Transverse colon (tissue), 3 donors: ENCODE results near the gene LRRTM3.

Experiments
- EP300 ChIP-seq: sonication (generic); formaldehyde crosslinking; IDR thresholded peaks from one replicate; pipeline ENCODE4 v1.6.1; 2017; ENCODE audit warnings: antibody characterized with exemption, low read depth
- POLR2A ChIP-seq: fragments of 450-650 bp; IDR thresholded peaks from one replicate; pipeline ENCODE4 v1.6.1; 2016; ENCODE audit warnings: antibody characterized with exemption, mild to moderate bottlenecking, moderate library complexity
- TF ChIP-seq, protein P1 (sequence below), 5 experiments: fragments of 200-600 bp in 3 of 5; fragments of 450-650 bp in 2 of 5; sonication (generic) in 3 of 5; IDR thresholded peaks; 1 replicate in 2 of 5; 2 replicates in 3 of 5; pipeline ENCODE4 v1.5.1; 2016 to 2017; ENCODE audit warnings: antibody characterized with exemption in 5 of 5, inconsistent platforms in 3 of 5, mild to moderate bottlenecking in 2 of 5, moderate library complexity in 1 of 5

DNA sequence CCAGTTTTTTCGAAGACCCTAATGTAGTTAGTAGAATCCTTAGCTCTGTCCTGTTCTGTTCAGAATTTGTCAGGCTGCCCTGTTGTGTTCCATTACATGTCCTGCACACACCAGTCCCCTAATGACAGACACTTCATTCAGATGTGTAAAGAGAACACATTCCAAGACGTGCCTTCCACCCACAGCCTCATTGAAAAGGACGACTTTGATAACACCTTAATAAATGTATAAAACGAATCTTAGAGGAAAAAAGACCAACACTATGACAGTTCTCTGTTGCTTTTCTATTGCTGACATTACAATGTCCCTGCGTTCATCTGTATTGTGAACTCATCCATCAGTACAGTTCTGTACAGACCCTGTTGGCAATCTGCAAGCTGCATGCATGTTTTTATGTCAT is 3.5 kb downstream of the LRRTM3 start:
- TF ChIP-seq POLR2A (no peak), EP300 (no peak)
- TF ChIP-seq, protein P1, sequence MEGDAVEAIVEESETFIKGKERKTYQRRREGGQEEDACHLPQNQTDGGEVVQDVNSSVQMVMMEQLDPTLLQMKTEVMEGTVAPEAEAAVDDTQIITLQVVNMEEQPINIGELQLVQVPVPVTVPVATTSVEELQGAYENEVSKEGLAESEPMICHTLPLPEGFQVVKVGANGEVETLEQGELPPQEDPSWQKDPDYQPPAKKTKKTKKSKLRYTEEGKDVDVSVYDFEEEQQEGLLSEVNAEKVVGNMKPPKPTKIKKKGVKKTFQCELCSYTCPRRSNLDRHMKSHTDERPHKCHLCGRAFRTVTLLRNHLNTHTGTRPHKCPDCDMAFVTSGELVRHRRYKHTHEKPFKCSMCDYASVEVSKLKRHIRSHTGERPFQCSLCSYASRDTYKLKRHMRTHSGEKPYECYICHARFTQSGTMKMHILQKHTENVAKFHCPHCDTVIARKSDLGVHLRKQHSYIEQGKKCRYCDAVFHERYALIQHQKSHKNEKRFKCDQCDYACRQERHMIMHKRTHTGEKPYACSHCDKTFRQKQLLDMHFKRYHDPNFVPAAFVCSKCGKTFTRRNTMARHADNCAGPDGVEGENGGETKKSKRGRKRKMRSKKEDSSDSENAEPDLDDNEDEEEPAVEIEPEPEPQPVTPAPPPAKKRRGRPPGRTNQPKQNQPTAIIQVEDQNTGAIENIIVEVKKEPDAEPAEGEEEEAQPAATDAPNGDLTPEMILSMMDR (IDR thresholded peaks at IDR 0.05) = no peak
